ENCODE results near the gene TAS2R30.

Gene TAS2R30

GRCh38 chr12:11134305-11134704 lies at the start of gene TAS2R30:
Gene TAS2R30 (minus strand): TSS chr12:11134644. CDS start chr12:11134244, 400 bp downstream.
- no peak for DNase-seq (ENCODE audit: low read depth)

GRCh38 chr12:11183011-11183410 lies 48.6 kb upstream of the TAS2R30 start:
- DNase-seq (ENCODE audit: low read depth), result no peak

- no peak for DNase-seq (ENCODE audit: low read depth)
These were observed 48.1 kb upstream of the TAS2R30 start for GRCh38 chr12:11182529-11182928.

GRCh38 chr12:11178250-11178649 lies 43.8 kb upstream of the TAS2R30 start:
- DNase-seq (ENCODE audit: low read depth), result no peak

- no peak for DNase-seq (ENCODE audit: low read depth)
These were observed 39.6 kb upstream of the TAS2R30 start for GRCh38 chr12:11174022-11174421.

- no peak for DNase-seq (ENCODE audit: low read depth)
These were observed 37.7 kb upstream of the TAS2R30 start for GRCh38 chr12:11171969-11172675.

- peak; percentile 78 for DNase-seq (ENCODE audit: low read depth)
These were observed 36.9 kb upstream of the TAS2R30 start, which contains the start of gene SMIM10L1 for GRCh38 chr12:11171145-11171968. Gene SMIM10L1 (plus strand): TSS chr12:11171194. CDS start chr12:11171357, 163 bp downstream.

GRCh38 chr12:11170810-11171144 lies 36.3 kb upstream of the TAS2R30 start:
- no peak for DNase-seq (ENCODE audit: low read depth)

GRCh38 chr12:11166300-11166699 lies 31.9 kb upstream of the TAS2R30 start:
- no peak for DNase-seq (ENCODE audit: low read depth)

- no peak for DNase-seq (ENCODE audit: low read depth)
These were observed 29.9 kb upstream of the TAS2R30 start for GRCh38 chr12:11164384-11164783.

- no peak for DNase-seq (ENCODE audit: low read depth)
These were observed 28.1 kb upstream of the TAS2R30 start for GRCh38 chr12:11162502-11162901.

GRCh38 chr12:11158885-11159444 lies 24.5 kb upstream of the TAS2R30 start:
- DNase-seq (ENCODE audit: low read depth), result no peak

- no peak for DNase-seq (ENCODE audit: low read depth)
These were observed 20.0 kb upstream of the TAS2R30 start for GRCh38 chr12:11154400-11154925.

GRCh38 chr12:11152725-11153124 lies 18.3 kb upstream of the TAS2R30 start:
- DNase-seq (ENCODE audit: low read depth), result no peak

GRCh38 chr12:11150832-11151231 lies 16.4 kb upstream of the TAS2R30 start:
- DNase-seq (ENCODE audit: low read depth), result no peak

- no peak for DNase-seq (ENCODE audit: low read depth)
These were observed 13.0 kb upstream of the TAS2R30 start for GRCh38 chr12:11147420-11147819.

GRCh38 chr12:11144297-11144696 lies 9.9 kb upstream of the TAS2R30 start:
- no peak for DNase-seq (ENCODE audit: low read depth)

GRCh38 chr12:11143352-11143751 lies 8.9 kb upstream of the TAS2R30 start:
- no peak for DNase-seq (ENCODE audit: low read depth)

GRCh38 chr12:11136075-11136474 lies 1.6 kb upstream of the TAS2R30 start:
- DNase-seq (ENCODE audit: low read depth), result no peak

- no peak for DNase-seq (ENCODE audit: low read depth)
These were observed 628 bp downstream of the TAS2R30 start for GRCh38 chr12:11133816-11134215.

GRCh38 chr12:11133162-11133561 lies 1.3 kb downstream of the TAS2R30 start:
- no peak for DNase-seq (ENCODE audit: low read depth)

- DNase-seq (ENCODE audit: low read depth), result no peak
These were observed 3.4 kb downstream of the TAS2R30 start for GRCh38 chr12:11130999-11131398.

GRCh38 chr12:11130382-11130781 lies 4.1 kb downstream of the TAS2R30 start:
- DNase-seq (ENCODE audit: low read depth), result no peak

All from T-helper 22 cell (primary cell).